ENCODE data around the gene IL1RAPL1.

Gene IL1RAPL1

DNA sequence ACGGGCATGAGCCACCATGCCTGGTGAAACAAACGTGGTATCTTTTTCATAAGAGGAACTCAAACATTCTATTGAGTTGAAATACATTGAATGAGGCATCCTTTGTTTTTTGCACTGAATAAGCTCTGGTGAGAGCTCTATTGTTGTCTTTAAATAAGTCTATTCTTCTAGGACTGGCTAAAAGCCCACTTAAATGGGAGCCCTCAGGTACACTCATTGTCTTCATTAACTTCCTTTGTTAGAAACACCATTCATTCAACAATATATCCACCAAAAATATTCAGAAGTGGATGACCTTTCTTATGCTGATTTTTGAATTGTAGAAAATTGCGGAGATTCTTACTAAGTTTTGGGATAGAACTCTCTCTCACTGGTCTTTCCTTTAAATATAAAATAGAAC, 568.0 kb downstream of the IL1RAPL1 start:
- TF ChIP-seq, protein P1, sequence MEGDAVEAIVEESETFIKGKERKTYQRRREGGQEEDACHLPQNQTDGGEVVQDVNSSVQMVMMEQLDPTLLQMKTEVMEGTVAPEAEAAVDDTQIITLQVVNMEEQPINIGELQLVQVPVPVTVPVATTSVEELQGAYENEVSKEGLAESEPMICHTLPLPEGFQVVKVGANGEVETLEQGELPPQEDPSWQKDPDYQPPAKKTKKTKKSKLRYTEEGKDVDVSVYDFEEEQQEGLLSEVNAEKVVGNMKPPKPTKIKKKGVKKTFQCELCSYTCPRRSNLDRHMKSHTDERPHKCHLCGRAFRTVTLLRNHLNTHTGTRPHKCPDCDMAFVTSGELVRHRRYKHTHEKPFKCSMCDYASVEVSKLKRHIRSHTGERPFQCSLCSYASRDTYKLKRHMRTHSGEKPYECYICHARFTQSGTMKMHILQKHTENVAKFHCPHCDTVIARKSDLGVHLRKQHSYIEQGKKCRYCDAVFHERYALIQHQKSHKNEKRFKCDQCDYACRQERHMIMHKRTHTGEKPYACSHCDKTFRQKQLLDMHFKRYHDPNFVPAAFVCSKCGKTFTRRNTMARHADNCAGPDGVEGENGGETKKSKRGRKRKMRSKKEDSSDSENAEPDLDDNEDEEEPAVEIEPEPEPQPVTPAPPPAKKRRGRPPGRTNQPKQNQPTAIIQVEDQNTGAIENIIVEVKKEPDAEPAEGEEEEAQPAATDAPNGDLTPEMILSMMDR (IDR thresholded peaks at IDR 0.05) = no peak

- TF ChIP-seq, protein P1 (IDR thresholded peaks at IDR 0.05) = no peak
Measured at GRCh38 chrX:29172880-29173279, 585.6 kb downstream of the IL1RAPL1 start.

- TF ChIP-seq, protein P1 (IDR thresholded peaks at IDR 0.05) = no peak
Measured at GRCh38 chrX:29187264-29187663, 600.0 kb downstream of the IL1RAPL1 start.

DNA sequence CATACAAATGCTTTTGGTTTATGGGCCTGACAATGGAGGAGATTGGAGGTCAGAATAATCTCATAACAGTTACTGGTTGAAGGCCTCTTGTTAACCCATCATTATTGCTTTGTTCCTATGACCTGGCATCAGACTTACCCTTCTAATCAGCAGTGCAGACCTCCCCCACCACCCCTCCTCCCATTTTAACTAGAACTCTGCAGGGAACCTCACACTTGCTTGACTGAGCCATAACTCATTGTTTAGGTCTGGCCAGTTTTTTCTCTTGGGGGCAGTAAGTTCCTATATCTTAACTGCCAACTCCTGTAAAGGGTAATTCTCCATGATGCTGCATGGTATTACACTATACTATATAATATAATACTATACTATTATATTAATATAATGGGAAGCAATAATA, 609.3 kb downstream of the IL1RAPL1 start:
- TF ChIP-seq, protein P1 (IDR thresholded peaks at IDR 0.05) = no peak

DNA sequence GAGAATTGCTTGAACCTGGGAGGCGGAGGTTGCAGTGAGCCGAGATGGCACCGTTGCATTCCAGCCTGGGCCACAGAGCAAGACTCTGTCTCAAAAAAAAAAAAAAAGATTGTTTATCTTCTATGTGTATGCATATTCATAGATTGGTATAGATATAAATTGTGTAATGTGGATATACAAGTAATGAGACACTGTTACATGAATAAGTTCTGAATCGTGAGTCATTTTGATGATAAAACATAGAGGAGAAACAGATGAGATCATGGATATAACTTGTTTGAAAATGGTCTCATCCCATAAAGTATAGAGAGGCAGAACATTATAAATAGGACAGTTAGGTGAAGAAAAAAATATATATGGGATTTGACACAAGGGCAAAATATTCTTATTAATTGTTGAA, 628.0 kb downstream of the IL1RAPL1 start:
- TF ChIP-seq, protein P1 (IDR thresholded peaks at IDR 0.05) = no peak

- TF ChIP-seq, protein P1 (IDR thresholded peaks at IDR 0.05) = no peak
Measured at GRCh38 chrX:29225670-29226069, 638.4 kb downstream of the IL1RAPL1 start.

DNA sequence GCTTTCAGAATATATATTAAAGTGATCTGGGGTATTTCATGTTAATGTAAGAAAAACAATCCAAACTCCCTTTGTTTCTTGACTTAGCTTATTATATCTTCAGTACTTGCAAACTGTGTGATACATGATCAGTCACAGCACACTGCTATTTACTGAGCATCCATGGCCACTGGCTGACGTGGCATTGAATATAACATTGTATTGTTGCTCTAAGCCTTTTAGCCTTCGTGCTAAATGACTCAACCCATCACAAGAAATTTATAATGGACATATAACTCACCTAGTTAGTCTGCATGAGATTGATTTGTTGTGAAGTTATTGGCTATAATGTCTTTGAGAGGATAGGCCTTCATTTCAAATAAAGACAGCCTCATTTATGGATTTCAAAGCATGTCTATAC, 642.6 kb downstream of the IL1RAPL1 start:
- TF ChIP-seq, protein P1 (IDR thresholded peaks at IDR 0.05) = no peak

GRCh38 chrX:29231800-29232199, 644.6 kb downstream of the IL1RAPL1 start:
- TF ChIP-seq, protein P1 (IDR thresholded peaks at IDR 0.05) = peak; percentile 42; the same call in 1 of the 2 replicates

Measured in LNCAP (cell line).